Cortex of kidney (tissue), 1 donor: ENCODE measurements around the gene DBI.
"Not testable (repeated sequence)": the region's sequence is repeated elsewhere in the genome, so short reads cannot be mapped to it uniquely, and the experiment has no call there.

ENCODE experiments used
- DNase-seq: peaks from one replicate; lab custom pipeline; 2025; lab: John Stamatoyannopoulos, UW

DBI gene

DNA sequence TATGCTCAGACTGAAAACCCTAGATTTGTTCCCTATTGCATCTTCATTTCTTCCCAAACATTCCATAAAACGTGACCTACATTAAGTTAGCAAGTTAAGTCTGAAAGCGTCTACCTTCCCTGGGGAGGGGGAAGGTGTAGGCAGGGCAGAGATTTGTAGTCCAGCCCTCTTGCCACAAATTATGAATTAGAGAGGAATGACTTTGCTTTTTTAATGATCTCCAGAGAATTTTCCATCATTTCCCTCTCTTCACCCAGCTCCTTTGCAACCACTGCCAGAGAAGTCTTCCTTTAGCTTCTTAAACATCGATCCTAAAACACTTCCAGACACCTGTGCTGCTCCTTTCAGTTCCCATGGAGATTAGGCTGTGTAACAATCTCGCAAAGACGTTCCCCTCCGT lies 1.3 kb upstream of the DBI start:
- DNase-seq = no peak

DNA sequence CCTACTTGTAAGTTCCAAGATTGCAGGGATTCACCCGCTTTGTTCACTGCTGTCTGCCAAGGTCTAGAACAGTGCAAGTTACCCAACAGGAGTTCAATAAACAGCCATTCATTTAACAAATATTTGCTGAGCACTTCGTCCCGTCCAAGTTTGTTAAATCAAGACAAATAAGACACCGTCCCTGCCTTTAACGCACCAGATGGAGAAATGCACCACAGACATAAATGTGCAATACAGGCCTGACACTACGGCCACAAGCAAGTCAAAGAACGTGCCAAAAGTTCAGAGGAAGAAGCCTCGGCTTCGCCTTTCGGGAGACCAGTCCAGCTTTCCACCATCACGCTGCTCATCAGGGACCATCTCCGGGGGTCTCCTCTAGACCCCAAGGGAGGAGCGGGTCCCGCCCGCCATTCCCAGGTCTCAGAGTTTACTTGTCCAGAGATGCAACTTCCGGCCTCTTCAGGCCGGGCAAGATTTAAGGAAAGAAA lies 572 bp upstream of the DBI start:
- DNase-seq = no peak

DNA sequence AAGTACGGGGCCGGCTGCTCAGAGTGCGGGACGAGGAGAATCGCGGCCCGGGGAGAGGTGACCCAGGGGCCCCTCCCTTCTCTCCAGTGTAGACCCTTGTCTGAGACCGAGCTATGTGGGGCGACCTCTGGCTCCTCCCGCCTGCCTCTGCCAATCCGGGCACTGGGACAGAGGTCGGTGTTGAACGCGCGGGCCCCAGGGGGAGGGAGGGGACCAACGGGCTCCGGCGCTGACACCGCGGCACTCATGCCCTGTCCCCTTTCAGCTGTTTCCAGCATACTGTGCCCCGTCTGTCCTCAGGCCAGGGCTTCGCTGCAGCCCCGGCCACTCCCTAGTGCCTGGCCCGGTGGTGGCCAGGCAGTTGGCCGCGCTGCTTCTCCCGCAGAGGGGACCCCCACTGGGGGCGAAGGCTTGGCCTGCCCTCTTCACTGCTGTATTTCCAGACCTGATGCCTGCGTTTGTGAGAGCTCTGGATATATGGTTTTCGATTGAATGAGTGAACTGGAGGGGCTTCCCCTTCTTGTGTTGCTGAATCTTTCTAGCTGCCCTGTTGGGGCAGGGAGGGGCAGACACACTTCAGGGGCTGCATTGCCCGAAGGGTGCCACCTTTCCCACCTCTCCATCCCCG lies 809 bp downstream of the DBI start:
- DNase-seq = no peak

DNA sequence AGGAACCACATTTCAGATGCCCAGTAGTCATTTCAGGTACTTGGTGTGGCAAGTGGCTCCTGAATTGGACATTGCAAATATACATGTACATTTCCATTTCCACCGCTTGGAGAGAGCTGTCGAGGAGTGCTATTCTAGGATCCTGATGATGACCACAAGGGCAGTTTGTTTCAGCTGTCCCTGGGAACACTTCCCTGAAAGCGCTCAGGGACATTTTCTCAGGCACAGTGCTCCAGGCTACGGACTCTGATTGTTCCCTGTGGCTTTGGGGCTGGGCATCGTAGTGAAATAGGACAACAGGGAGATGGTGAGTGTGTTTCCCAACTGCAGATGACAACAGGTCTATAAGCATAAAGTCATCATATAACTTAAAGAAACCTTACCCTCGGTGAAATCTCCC lies 3.1 kb downstream of the DBI start:
- no peak for DNase-seq

DNA sequence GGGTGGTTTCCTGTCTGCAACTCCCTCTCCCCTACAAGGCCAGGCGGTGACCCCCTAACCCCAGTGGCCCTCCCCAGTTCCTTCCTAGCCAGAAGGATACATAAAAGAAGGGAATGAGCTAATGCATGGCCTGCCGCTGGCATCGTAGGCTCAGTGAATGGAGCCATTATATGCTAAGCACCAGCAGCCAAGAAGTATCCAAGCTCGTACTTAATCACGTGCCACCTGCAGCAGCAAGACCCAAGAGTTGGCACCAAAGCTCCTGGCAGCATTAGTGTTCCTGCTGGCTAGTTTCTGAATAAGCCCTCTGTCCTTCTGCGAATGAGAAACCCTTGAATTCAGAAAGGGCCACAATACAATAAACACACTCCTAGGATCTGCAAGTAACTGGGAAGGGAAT lies 4.3 kb downstream of the DBI start:
- no peak for DNase-seq

DNA sequence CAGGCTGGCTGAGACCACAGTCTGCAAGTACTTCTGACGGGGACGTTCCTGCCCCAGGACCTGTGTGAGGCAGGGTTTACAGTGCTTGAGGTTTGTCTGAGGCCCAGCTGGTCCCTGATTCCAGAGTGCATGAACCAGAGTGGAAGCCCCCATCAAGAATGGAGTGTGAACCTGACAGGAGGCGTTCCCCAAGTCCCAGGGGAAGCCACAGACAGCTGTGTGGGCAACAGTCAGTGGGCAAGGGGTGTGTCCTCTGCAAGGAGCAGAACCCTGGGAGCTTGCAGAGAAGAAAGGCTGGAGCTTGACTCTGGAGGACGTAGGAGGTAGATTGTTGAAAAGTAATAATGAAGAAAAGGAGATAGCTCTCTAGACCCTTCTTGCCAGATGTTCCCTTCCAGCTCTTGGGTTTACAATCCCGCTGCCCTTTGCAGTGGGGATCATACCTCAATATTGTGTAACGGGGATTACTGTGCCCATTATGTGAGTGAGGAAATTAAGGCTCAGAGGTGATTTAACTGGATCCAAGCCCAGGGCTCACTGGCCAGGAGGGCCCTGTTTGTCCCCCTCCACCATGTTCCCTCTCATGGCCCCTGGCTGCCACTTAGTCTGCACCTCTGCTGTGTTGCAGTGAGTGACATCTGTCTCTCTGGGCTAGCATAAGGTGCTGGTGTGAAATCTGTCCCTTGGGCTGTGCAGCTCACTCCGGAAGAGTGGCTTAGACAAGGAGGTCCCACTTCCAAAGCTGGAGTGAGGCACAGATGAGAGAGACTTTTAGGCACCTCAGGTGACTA lies 6.2 kb downstream of the DBI start:
- DNase-seq = no peak

DNA sequence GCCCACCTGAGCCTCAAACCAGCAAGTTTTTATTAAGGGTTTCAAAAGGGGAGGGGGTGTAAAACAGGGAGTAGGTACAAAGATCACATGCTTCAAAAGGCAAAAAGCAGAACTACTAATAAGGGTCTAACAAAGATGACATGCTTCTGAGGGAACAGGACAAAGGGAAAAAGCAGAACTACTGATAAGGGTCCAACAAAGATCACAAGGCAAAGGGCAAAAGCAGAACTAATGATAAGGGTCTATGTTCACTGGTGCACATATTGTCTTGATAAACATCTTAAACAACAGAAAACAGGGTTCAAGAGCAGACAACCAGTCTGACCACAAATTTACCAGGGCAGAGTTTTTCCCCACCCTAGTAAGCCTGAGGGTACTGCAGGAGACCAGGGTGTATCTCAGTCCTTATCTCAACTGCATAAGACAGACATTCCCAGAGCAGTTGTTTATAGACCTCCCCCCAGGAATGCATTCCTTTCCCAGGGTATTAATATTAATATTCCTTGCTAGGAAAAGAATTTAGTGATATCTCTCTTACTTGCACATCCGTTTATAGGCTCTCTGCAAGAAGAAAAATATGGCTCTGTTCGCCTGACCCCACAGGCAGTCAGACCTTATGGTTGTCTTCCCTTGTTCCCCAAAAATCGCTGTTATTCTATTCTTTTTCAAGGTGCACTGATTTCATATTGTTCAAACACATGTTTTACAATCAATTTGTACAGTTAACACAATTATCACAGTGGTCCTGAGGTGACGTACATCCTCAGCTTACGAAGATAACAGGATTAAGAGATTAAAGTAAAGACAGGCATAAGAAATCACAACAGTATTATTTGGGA lies 7.3 kb downstream of the DBI start:
- DNase-seq = not testable (repeated sequence)

DNA sequence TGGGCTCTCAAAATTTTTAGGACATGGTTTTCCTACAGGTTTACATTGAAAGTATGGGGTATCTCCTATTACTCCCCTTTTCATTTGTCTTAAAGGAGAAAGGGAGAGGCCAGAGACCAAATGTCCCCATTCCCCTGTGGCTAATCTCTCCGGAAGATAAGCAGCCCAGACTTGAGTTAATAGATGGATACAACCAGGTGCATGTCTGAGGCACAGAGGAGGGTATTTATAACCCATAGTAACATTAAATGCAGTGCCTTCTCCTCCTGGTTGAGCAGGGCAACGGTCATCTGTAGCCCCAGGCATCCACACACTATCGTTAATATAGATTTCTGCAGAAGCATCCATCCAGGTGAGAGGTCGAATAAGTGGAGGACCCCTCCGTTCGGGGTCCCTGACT lies 9.6 kb downstream of the DBI start:
- not testable (repeated sequence) for DNase-seq

DNA sequence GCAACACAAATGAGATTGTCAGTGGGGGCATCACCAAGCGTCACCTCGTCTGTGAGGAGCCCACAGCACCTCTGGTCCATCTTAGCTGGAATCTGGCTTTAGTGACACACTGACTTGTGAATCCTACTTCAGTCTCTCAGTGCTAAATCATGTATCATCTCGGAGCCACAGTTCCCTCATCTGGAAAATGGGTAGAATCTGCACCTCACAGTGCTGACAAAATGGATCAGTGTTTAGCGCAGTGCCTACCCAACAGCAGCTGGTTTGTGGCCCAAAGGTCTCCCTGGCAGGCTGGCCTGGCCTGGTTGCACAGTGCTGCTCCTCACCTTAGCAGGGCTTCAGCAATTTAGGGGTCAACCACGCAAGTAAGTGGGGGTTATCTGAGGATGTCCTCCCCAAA lies 10.0 kb downstream of the DBI start:
- no peak for DNase-seq

DNA sequence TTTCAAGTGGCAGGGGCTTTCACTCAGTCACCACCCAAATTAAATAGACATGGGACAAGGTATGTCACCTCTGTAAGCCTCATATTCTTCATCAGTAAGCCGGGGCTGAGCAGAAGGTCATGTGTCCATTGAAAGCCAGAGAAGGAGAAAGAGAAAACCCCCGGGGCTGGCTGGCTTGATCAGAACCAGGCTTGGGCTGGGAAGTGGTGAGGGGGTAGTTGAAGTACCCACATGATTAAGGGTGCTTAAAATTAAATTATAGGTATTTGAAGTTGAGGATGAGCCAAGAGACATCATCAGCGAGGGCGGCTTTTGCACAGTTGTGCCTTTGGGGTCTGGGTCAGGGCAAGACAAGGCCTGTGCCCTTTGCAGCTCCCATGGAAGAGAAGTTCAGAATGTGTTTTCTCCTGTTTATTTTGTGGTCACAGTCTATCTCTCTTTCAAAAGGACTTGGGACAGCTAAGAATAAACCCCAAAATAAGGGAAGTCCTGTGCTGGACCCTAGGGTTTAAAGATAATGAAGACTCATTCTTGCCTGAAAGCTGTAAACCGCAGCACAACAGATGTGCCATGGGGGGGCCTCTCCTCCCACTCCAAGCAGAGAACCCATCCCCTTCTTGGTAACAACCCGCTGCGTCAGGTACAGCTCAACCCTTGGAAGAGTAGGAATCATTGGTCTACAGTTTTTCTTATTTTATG lies 10.7 kb downstream of the DBI start:
- DNase-seq = no peak

DNA sequence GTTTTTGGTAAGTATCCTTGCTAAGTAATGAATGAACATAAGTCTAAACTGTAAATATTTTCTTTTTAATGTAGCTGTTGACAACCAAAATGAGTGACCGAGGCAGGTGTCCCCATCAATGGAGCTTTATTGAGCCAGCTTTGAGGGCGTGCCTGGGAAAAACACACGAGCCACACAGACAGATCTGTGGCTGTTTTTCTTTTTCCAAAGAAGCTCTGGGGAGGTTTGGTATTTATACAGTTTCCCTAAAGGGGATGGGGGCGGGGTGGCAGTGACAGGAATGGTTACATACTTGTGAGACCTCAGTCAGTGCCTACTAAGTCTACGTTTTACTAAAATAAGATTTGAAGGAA lies 11.2 kb downstream of the DBI start:
- DNase-seq = no peak

DNA sequence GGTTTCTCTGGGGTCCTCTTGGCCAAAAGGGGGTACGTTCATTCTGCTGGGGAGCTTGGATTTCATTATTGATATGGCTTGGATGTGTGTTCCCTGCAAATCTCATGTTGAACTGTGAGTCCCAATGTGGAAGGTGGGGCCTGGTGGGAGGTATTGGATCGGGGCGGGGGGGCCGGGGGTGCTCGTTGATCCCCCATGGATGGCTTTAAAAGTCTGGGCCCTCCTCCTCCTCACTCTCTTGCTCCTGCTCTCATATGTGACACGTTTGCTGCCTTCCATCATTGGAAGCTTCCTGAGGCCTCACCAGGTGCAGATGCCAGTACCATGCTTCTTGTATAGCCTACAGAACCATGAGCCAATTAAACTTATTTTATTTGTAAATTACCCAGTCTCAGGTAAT lies 11.8 kb downstream of the DBI start:
- DNase-seq = no peak

DNA sequence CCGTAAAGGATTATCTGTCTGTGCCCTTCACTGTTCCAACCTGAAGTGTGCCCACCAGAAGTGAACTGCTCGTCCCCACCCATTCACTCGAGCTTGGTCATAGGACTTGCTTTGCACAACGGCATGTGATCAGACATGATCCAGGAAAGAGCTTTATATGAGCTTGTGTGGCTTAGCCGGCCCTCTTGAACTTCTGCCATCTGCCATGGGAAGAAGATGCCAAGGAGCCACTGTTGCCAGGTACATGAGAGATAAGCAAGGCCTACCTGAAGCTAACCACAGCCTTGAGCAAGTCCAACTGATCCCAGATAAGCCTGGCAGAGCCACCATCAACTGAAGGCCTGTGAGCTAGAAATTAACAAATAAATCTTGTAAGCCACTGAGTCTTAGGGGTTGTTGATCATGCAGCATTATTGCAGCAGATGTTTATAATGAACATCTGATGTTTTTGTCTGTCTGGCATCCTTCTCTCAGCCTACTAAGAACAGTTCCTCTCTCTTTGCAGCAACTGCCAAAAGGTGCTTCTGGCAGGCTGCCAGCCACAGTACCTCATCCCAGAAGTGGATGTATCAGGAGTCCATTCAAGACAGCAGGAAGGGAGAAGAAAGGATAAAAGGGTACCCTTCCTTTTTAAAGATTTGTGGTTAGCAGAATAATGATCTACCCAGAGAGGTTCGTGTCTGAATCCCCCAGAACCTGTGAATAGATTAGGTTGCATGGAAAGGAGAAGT lies 16.8 kb downstream of the DBI start:
- DNase-seq = no peak

DNA sequence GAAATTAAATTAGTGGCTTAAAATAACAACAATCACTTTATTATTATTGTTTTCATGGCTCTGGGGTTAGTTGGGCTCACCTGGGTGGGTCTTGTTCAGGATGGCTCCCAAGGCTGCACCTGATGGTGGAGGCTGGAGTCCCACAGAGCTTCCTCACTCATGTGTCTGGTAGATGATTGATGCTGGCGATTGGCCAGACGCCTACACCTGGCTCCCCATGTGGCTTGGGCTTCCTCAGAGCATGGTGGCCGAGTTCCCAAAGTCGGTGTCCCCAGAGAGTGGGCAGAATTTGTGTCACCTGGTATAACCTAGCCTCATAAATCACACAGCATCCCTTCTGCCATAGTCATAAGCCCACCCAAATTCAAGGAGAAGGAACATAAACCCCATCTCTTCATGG lies 18.2 kb downstream of the DBI start:
- DNase-seq = no peak

DNA sequence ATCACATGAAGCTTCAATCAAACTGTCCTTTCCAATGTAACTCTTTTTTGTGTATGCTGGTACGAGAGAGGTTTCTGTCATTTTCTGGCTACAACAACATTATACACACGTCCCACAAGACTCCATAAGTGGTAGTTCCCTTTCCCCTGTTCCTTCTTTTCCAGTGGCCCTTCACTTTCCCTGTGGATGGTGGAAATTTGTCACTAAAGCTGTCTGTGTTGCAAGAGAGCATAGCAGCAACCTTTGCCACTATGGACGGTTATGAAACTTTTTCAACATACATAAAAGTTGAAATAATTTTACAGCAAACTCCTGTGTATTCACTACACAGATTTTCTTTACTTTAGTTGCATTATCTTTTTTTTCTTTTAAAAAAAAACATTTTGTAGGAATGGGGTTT lies 18.7 kb downstream of the DBI start:
- no peak for DNase-seq

DNA sequence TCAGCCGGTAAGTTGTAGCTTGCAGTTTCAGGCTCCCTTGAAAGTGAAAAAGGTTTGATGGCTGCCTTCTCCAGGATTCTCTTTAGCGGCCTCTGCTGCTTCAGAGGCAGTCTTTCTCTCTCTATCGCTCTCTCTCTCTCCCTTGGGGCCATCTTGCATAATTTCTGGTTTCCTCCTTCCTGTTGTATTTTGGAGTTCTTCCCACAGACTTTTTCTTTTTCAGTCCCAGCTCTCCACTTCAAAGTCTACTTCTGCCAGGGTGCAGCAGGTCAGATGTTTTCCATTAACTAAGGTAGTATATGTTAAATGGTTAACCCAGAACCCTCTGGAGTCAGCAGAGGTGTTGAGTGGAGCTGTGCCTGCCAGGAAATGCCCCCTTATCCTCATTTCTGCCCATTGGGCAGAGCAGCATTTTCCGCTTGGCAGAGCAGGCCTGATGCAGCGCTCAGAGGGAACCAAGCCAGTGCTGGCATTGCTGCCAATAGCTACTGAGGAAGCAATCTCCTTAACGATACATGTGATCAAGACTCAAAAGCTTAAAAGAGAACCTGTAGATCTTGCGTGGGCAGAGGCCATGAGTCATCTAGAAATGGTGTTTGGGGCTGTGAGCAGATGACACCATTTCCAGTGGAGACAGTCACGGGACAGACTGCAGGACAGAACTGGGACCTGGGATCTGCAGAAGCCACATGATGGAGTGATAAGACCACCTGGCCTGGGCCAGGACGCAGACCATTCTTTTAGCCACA lies 20.8 kb downstream of the DBI start:
- peak; percentile 20 for DNase-seq

DNA sequence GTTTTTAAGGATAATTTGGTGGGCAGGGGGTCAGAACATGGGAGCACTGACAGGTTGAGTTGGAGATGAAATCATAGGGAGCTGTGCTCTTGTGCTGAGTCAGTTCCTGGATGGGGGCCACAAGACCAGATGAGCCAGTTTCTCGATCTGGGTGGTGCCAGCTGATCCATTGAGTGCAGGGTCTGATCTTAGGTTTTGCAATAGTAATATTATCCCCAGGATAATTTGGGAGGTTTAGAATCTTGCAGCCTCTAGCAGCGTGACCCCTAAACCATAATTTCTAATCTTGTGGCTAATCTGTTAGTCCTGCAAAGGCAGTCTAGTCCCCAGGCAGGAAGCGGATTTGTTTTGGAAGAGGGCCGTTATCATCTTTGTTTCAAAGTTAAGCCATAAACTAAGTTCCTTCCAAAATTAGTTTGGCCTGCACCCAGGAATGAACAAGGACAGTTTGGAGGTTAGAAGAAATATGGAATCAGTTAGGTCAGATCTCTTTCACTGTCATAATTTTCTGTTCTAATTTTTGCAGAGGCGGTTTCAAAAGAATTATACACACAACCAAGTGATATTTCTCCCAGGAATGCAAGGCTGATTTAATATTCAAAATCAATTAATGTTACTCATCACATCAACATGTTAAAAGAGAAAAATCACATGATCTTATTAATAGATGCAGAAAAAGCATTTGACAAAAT lies 23.0 kb downstream of the DBI start:
- DNase-seq = no peak

DNA sequence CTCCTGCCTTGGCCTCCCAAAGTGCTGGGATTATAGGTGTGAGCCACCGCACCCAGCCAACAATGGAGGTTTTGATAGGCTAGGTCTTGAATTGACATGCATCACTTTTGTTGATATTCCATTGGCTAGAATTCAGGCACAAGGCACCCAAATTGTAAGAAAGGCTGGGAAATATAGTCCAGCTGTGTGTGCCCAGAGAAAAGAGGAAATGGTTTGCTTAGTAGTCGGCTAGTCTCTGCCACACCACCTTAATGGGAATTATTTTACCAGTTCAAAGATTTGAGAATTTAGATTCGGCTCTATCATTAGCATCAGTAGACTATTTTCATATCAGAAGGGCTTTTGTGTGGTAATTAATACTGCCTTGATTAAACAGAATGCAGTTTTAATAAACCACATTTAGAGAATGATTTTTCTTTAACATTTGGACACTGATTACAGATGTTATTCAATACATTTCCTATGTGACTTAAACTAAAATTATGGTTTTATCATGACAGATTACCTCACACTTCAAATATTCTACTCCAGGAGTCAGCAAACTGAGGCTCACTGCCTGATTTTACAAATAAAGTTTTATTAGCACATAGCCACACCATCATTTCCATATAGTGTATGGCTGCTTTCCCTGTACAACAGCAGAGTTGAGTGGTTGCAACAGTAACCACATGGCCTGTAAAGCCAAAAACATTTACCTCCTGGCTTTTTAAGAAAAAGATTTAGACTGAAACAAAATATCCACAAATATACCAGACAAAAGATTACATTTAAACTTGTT lies 27.4 kb downstream of the DBI start:
- no peak for DNase-seq

DNA sequence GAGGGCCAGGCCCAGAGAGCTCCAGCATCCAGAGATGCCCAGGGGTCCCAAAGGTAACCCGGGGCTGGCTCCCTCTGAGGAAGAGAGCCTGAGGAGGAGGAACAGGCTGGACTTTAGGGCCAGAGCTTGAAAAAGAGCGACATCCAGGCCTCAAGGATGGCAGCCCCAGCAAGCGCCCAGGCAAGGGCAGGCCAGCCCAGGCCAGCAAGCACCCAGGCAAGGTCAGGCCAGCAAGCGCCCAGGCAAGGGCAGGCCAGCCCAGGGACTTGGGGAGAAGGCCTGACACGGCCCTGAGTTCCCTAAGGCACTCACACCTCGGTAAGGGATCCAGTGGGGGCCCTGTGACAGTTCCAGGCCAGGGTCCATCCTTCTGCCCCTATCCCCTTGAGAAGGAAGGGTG lies 30.4 kb downstream of the DBI start:
- DNase-seq = no peak

DNA sequence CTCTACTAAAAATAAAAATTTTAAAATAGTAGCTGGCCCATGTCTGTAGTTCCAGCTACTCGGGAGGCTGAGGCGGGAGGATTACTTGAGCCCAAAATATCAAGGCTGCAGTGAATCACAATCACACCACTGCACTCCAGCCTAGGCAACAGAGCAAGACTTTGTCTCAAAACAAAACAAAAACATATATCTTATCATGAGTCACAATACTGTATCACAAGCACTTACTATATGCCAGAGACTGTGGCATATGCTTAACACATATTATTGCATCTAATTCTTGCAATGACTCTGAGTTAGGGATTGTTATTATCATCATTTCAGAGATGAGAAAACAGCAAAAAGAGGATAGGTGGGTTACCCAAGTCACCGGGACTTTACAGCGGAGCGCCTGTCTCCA lies 35.3 kb downstream of the DBI start:
- no peak for DNase-seq
